Transverse colon (tissue), 4 donors: Measurements from ENCODE around the gene HPCAL1. TPM values are rescaled to one million over a fixed set of nuclear protein-coding genes. Genes with fewer than 3 reads are reported as not detected.

Experiments used
- DNase-seq: peaks from one replicate; pipeline ENCODE4 v3.0.0-alpha.2; 2019
- H3K27ac ChIP-seq, 4 donors: fragments of 200-600 bp; sonication (generic); 2 replicates each; pipeline ENCODE4 v1.5.1; 2016 to 2018; ENCODE audit warnings: inconsistent platforms in 4 of 4
- H3K27me3 ChIP-seq: fragments of 200-600 bp; sonication (generic); 2 replicates; pipeline ENCODE4 v1.5.1; 2017; ENCODE audit warnings: inconsistent platforms
- H3K36me3 ChIP-seq, 4 donors: fragments of 200-600 bp; sonication (generic); 2 replicates each; pipeline ENCODE4 v1.5.1; 2017 to 2019; ENCODE audit warnings: inconsistent platforms in 4 of 4
- H3K4me1 ChIP-seq, 4 donors: fragments of 200-600 bp; sonication (generic); 2 replicates each; pipeline ENCODE4 v1.5.1; 2017 to 2020; ENCODE audit warnings: inconsistent platforms in 4 of 4
- H3K4me3 ChIP-seq, 4 donors: fragments of 200-600 bp; sonication (generic); 1 replicate in 1 of 4; 2 replicates in 3 of 4; pipeline versions ENCODE4 v1.5.1 to v1.6.1; 2017 to 2019; ENCODE audit warnings: inconsistent platforms in 4 of 4
- H3K9me3 ChIP-seq, 2 donors: fragments of 200-600 bp; sonication (generic); 2 replicates each; pipeline ENCODE4 v1.5.1; 2017 to 2019; ENCODE audit warnings: inconsistent platforms in 2 of 2
- EP300 ChIP-seq: sonication (generic); formaldehyde crosslinking; IDR thresholded peaks from one replicate; pipeline ENCODE4 v1.6.1; 2017; ENCODE audit warnings: antibody characterized with exemption, low read depth
- POLR2A ChIP-seq: fragments of 450-650 bp; IDR thresholded peaks from one replicate; pipeline ENCODE4 v1.6.1; 2016; ENCODE audit warnings: antibody characterized with exemption, mild to moderate bottlenecking, moderate library complexity
- POLR2AphosphoS5 ChIP-seq, 3 donors: sonication (generic); formaldehyde crosslinking; IDR thresholded peaks; one replicate each; pipeline ENCODE4 v1.6.1; 2016; ENCODE audit warnings: antibody characterized with exemption in 3 of 3
- WGBS, 2 donors: methylation state at CpG; one replicate each; pipeline ENCODE4 v1.1.5; 2018; ENCODE audit warnings: low coverage in 1 of 2; 5-methylcytosine and 5-hydroxymethylcytosine counted together
- in situ Hi-C, 4 donors: fragments of 200-750 bp; cut with MboI; loops; one replicate each; pipeline versions ENCODE4 v1.15.0 to v1.15.1; 2017; ENCODE audit warnings: low sequenced_read_pairs in 3 of 4, low pct_ligation_motif_present in 1 of 4, low pct_unique_long_range_greater_than_20kb in 1 of 4
- intact Hi-C: fragments of 100-400 bp; cut with DNase I; formaldehyde crosslinking; loops from one replicate; pipeline ENCODE4 v1.15.1; 2023; ENCODE audit warnings: low total_unique reads
- total RNA-seq, 4 donors: library from RNA; depleted of rRNA; stranded (reverse); fragments of >200 nt; gene quantifications; one replicate each; pipeline ENCODE4 v1.1.0, GENCODE V29; 2016
- TF ChIP-seq, protein P1 (sequence below), 5 experiments: fragments of 200-600 bp in 3 of 5; fragments of 450-650 bp in 2 of 5; sonication (generic) in 3 of 5; IDR thresholded peaks; 1 replicate in 2 of 5; 2 replicates in 3 of 5; pipeline ENCODE4 v1.5.1; 2016 to 2017; ENCODE audit warnings: antibody characterized with exemption in 5 of 5, inconsistent platforms in 3 of 5, mild to moderate bottlenecking in 2 of 5, moderate library complexity in 1 of 5

HPCAL1 gene
- total RNA-seq, 4 donors from 2014 or later = 88.9 to 221 (median 129) TPM

DNA sequence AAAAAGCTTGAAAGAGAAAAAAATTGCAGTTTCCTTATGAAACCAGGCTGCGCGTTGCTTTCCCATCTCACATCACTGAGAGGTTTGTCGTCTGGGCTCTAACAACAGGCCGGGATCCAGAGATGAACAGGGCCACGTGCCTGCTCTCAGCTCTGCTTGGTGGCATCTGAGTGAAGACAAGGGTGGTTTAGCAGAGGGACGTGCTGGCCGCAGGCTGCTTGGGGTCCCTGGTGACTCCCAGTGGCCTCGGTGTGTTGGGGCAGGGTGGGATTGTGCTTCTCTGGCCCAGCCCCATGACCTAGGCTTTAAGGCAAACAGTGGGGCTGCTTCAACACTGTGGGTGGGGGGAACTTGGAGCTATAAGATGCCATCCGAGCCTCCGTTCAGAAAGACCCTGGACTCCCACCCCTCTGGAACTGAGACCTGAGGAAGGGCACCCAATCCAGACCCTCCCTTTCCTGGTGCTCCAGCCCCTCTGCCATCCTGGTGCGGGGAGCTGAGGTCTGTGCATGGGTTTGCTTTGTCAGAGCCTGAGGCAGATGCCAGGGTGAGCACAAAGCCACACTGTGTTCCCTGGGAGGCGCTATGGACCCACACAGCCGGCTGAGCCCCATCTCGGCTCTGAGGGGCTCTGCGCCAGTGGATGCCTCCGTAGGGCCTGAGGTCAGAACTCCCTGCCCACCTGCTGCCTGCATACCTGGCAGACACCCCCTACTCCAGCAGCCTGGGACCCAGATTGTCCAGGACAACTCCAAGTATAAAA is 18.4 kb upstream of the HPCAL1 start:
- H3K27me3 ChIP-seq = no peaks in the 10 kb centered on the region
- in situ Hi-C loops = loop anchor here in 1 of 4 donors (25.0 kb wide), 1 partner anchor 128 kb away; no protein-coding TSS in a partner anchor
- no peak overlapping the region for H3K27ac ChIP-seq
- peaks cover 10 to 18% (median 15%) of the 10 kb centered on the region in 4 donors for H3K4me1 ChIP-seq
- H3K9me3 ChIP-seq = no peaks in the 10 kb centered on the region
- intact Hi-C loops = loop anchor here (5.0 kb wide), 1 partner anchor 128 kb away; no protein-coding TSS in a partner anchor
- TF ChIP-seq, protein P1, sequence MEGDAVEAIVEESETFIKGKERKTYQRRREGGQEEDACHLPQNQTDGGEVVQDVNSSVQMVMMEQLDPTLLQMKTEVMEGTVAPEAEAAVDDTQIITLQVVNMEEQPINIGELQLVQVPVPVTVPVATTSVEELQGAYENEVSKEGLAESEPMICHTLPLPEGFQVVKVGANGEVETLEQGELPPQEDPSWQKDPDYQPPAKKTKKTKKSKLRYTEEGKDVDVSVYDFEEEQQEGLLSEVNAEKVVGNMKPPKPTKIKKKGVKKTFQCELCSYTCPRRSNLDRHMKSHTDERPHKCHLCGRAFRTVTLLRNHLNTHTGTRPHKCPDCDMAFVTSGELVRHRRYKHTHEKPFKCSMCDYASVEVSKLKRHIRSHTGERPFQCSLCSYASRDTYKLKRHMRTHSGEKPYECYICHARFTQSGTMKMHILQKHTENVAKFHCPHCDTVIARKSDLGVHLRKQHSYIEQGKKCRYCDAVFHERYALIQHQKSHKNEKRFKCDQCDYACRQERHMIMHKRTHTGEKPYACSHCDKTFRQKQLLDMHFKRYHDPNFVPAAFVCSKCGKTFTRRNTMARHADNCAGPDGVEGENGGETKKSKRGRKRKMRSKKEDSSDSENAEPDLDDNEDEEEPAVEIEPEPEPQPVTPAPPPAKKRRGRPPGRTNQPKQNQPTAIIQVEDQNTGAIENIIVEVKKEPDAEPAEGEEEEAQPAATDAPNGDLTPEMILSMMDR (IDR thresholded peaks at IDR 0.05) = no peak
- no peak for TF ChIP-seq EP300
- TF ChIP-seq POLR2A = no peak
- TF ChIP-seq POLR2AphosphoS5 (IDR thresholded peaks at IDR 0.05) = no peak
- 95 to 100% methylated on average over 1 to 14 of the region's 16 CpGs for WGBS, 2 donors
- no peak overlapping the region for H3K4me3 ChIP-seq
- H3K36me3 ChIP-seq = no peaks in the 10 kb centered on the region
- DNase-seq = no peak

GRCh38 chr2:10285191-10285555 is 17.5 kb upstream of the HPCAL1 start:
- Histone ChIP-seq H3K9me3 (no peaks in the 10 kb centered on the region), H3K27me3 (no peaks in the 10 kb centered on the region), H3K4me1 (peaks cover 10 to 18% (median 15%) of the 10 kb centered on the region in 4 donors), H3K36me3 (no peaks in the 10 kb centered on the region), H3K4me3 (no peak overlapping the region), H3K27ac (peak overlapping the region; percentile 29 to 58 (median 48))
- in situ Hi-C loops (loop anchor here in 1 of 4 donors (25.0 kb wide), 1 partner anchor 127 kb away; no protein-coding TSS in a partner anchor), intact Hi-C loops (no loop called here)
- 61% methylated on average over 5 of the region's 5 CpGs; no CpG with 5 or more reads in 1 of the 2 donors for WGBS, 2 donors
- TF ChIP-seq, protein P1 (IDR thresholded peaks at IDR 0.05) = no peak
- TF ChIP-seq POLR2AphosphoS5 (IDR thresholded peaks at IDR 0.05) (no peak), EP300 (no peak), POLR2A (no peak)
- DNase-seq = no peak

DNA sequence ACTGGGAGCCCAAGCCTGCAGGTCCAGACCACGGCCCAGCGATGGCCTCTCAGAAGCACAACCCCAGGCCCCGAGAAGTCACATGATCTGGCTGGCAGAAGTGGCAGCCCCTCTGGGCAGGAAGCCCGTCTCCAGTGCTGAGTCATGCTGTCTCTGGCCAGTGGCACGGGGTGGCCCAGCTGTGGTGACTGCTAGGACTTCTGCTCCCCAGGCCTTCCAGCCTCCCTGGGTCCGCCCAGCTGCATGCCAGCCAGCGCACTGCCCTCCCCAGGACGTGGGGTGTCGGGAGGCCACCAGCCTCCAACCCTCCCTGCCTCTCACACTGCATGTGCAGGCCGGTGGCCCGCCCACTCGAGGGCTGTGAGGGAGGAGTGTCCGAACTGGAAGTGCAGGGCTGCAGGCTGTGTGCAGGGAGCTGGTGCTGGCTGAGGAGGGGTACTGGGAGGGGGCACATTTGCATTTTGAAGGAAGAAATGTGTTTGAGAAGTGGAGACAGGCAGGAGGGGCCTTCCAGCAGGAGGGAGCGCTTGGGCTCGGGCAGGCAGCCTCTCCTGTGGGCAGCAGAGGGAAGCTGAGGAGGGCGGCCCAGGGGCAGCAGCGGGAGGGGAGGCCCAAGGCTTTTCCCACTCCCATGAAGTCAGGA is 17.0 kb upstream of the HPCAL1 start:
- peak; percentile 58 for DNase-seq
- WGBS, 2 donors = 68% methylated on average over 15 of the region's 17 CpGs; no CpG with 5 or more reads in 1 of the 2 donors
- in situ Hi-C loops (loop anchor here in 1 of 4 donors (25.0 kb wide), 1 partner anchor 127 kb away; no protein-coding TSS in a partner anchor), intact Hi-C loops (no loop called here)
- H3K27ac ChIP-seq = peak overlapping the region; percentile 29 to 58 (median 48)
- no peaks in the 10 kb centered on the region for H3K36me3 ChIP-seq
- H3K4me1 ChIP-seq = peaks cover 10 to 18% (median 15%) of the 10 kb centered on the region in 4 donors
- peak in 1 of 3 donors; percentile 20 for TF ChIP-seq POLR2AphosphoS5 (IDR thresholded peaks at IDR 0.05)
- no peak for TF ChIP-seq POLR2A
- H3K9me3 ChIP-seq = no peaks in the 10 kb centered on the region
- no peak overlapping the region for H3K4me3 ChIP-seq
- H3K27me3 ChIP-seq = no peaks in the 10 kb centered on the region

DNA sequence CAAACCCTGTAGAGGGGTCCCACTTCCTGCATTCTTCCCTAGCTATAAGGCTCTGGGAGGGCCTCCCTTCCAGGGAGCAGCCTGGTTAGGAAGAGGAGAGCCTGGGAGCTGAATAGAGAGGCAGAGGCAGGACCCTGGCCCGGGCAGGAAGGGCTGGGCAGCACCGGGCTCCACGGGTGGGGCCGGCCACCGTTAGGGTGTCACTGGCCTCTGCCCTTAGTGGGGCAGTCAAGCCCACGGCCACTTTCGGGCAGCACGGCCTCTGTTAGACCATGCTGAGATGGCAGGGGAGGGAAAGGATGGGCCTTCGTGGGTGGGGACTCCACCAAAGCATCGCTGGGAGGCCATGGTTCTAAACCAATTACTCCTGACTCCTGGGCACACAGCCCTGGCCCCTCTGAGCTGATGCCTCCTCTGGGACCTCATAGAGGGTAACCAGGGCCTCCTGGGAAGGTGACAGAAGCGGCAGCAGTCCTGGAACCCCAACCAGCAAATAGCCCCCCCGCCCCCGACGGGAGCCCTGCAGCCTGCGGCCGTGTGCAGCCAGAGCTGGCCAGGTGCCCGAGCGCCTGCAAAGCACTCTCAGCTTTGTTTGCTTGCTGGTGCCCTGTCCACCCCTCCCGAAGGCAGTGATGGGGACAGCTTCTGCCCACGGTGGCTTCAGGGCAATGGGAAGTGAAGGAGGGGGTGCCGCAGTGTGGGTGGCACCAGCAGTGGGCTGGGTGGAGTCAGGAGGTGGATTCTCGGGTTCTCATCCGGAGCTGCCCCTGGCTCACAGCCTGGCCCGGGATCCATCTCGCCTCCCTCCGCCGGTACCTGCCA is 16.3 kb upstream of the HPCAL1 start:
- H3K27ac ChIP-seq = peak overlapping the region; percentile 12 to 58 (median 48)
- H3K27me3 ChIP-seq = no peaks in the 10 kb centered on the region
- TF ChIP-seq, protein P1 (IDR thresholded peaks at IDR 0.05) = no peak
- TF ChIP-seq POLR2A (no peak), POLR2AphosphoS5 (IDR thresholded peaks at IDR 0.05) (no peak), EP300 (no peak)
- DNase-seq = peak; percentile 13
- H3K4me1 ChIP-seq = peaks cover 10 to 18% (median 15%) of the 10 kb centered on the region in 4 donors
- WGBS, 2 donors = 61% methylated on average over 22 of the region's 27 CpGs; no CpG with 5 or more reads in 1 of the 2 donors
- H3K36me3 ChIP-seq = no peaks in the 10 kb centered on the region
- in situ Hi-C loops (loop anchor here in 1 of 4 donors (25.0 kb wide), 1 partner anchor 126 kb away; no protein-coding TSS in a partner anchor), intact Hi-C loops (no loop called here)
- no peaks in the 10 kb centered on the region for H3K9me3 ChIP-seq
- H3K4me3 ChIP-seq = no peak overlapping the region
